Measurements from ENCODE around the gene COG7. TPM values are rescaled to one million over a fixed set of nuclear protein-coding genes. Genes with fewer than 3 reads are reported as not detected.

The COG7 gene
- total and polyA plus RNA-seq, 8 donors = 19.8 to 36.7 (median 31.0) TPM

GRCh38 chr16:23478566-23478965, 25.6 kb upstream of the COG7 start:
- TF ChIP-seq, protein P1, sequence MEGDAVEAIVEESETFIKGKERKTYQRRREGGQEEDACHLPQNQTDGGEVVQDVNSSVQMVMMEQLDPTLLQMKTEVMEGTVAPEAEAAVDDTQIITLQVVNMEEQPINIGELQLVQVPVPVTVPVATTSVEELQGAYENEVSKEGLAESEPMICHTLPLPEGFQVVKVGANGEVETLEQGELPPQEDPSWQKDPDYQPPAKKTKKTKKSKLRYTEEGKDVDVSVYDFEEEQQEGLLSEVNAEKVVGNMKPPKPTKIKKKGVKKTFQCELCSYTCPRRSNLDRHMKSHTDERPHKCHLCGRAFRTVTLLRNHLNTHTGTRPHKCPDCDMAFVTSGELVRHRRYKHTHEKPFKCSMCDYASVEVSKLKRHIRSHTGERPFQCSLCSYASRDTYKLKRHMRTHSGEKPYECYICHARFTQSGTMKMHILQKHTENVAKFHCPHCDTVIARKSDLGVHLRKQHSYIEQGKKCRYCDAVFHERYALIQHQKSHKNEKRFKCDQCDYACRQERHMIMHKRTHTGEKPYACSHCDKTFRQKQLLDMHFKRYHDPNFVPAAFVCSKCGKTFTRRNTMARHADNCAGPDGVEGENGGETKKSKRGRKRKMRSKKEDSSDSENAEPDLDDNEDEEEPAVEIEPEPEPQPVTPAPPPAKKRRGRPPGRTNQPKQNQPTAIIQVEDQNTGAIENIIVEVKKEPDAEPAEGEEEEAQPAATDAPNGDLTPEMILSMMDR (IDR thresholded peaks at IDR 0.05) = no peak
- peaks cover 8 to 100% of the 10 kb centered on the region in 2 donors for H3K36me3 ChIP-seq
- no peak for ATAC-seq
- no peak for DNase-seq
- no peak overlapping the region for H3K4me3 ChIP-seq
- H3K27ac ChIP-seq = no peak overlapping the region
- H3K4me1 ChIP-seq = no peaks in the 10 kb centered on the region
- no peaks in the 10 kb centered on the region for H3K9me3 ChIP-seq
- no peaks in the 10 kb centered on the region for H3K27me3 ChIP-seq
- intact Hi-C loops (cut with DNase I) = no loop called here

- TF ChIP-seq, protein P1 (IDR thresholded peaks at IDR 0.05) = no peak
- no peaks in the 10 kb centered on the region for H3K4me1 ChIP-seq
- ATAC-seq = no peak
- H3K27me3 ChIP-seq = no peaks in the 10 kb centered on the region
- no peak overlapping the region for H3K27ac ChIP-seq
- no peak for DNase-seq
- intact Hi-C loops (cut with DNase I) = no loop called here
- H3K4me3 ChIP-seq = no peak overlapping the region
- no peaks in the 10 kb centered on the region for H3K9me3 ChIP-seq
- H3K36me3 ChIP-seq = peaks cover 0 to 100% of the 10 kb centered on the region in 2 donors
Observed at GRCh38 chr16:23476289-23476688, 23.3 kb upstream of the COG7 start.

DNA sequence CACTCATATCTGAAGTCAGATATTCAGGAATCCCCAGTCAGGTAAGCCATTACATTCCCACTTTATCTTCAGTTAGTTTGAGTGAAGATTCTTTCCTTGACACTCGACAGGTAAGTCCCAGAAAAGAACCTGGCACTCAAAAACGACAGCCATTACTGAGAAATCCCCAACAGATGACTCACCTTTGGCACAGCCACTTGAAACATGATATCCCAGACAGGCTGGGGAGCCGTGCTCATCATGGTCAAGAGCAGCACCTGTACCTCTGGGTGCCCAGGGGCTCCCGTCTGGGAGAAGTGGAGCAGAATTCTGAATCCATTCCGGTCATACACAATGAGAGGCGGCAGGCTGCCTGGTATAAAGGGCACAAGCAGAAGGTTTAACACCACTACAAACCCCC, 16.8 kb upstream of the COG7 start:
- no peak for DNase-seq
- Histone ChIP-seq H3K9me3 (no peaks in the 10 kb centered on the region), H3K4me1 (peaks cover 0 to 3% of the 10 kb centered on the region in 2 donors), H3K27me3 (no peaks in the 10 kb centered on the region), H3K27ac (no peak overlapping the region), H3K4me3 (no peak overlapping the region), H3K36me3 (peaks cover 0 to 99% of the 10 kb centered on the region in 2 donors)
- peak; percentile 83 for ATAC-seq
- intact Hi-C loops (cut with DNase I) = no loop called here
- TF ChIP-seq, protein P1 (IDR thresholded peaks at IDR 0.05) = no peak

DNA sequence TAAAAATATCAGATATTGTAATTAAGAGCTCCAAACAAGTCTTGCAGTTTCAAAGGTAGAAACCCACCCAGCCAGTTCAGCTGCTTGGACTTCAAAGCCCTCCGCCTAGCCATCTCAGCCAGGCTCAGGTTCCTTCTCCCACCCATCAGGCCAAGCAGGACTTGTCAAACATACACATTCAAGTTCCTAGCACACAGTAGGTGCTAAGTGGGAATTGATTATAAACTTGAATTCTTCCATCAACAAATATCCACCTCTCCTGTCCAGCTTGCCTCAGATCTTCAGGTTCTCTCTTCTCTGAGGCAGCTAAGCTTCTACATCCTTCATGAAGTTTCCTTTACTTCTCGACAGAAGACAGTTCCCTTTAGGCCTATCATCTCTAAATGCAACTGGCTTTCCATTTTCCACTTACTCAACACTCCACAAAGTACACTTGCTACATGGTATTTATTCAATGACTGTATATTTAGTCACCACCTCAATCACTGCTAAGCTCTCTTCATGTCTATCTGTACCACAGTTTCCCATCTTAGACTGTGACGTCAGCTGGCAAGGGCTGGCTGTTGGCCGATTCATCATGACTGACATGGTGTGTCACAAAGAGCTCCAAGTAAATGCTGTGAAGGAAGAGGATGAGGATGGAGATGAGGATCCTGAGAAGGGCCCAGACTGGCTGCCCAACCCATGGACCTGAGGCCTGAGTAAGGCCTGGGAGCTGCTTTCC, 13.3 kb upstream of the COG7 start:
- intact Hi-C loops (cut with DNase I) = no loop called here
- Histone ChIP-seq H3K27me3 (no peaks in the 10 kb centered on the region), H3K4me1 (peaks cover 4 to 11% of the 10 kb centered on the region in 2 donors), H3K27ac (no peak overlapping the region), H3K9me3 (no peaks in the 10 kb centered on the region), H3K4me3 (no peak overlapping the region), H3K36me3 (peaks cover 0 to 66% of the 10 kb centered on the region in 2 donors)
- TF ChIP-seq, protein P1 (IDR thresholded peaks at IDR 0.05) = no peak
- DNase-seq (peak in 1 of 4 donors; percentile 32), ATAC-seq (peak; percentile 4)

DNA sequence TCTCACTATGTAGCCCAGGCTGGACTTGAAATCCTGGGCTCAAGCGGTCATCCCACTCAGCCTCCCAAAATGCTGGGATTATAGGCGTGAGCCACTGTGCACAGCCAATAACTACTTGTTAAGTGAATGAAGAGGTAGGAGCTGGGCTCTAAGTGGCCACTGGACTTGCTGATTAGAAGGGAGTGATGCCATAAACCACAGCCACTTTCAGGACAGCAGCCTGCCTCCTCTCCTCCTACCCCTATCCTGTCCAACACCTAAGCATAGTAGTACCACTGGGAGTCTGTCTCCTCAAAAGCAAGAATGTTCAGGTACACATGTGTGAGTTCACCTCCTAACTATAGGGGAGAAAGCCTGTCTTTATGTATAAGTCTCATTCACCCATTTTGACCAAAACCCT, 12.2 kb upstream of the COG7 start:
- intact Hi-C loops (cut with DNase I) = no loop called here
- DNase-seq (no peak), ATAC-seq (no peak)
- Histone ChIP-seq H3K27ac (no peak overlapping the region), H3K36me3 (peaks cover 0 to 55% of the 10 kb centered on the region in 2 donors), H3K27me3 (no peaks in the 10 kb centered on the region), H3K4me1 (peaks cover 4 to 11% of the 10 kb centered on the region in 2 donors), H3K4me3 (no peak overlapping the region), H3K9me3 (no peaks in the 10 kb centered on the region)
- TF ChIP-seq, protein P1 (IDR thresholded peaks at IDR 0.05) = no peak

Data from left lung (tissue), 10 donors.